T follicular helper cell (primary cell): ENCODE results near the gene OTOP2.
A peak's percentile ranks its signal among the peaks of the same experiment; 100 is the strongest.

Experiments used
- DNase-seq: peaks from one replicate; pipeline ENCODE4 v3.0.0-alpha.2; 2020; ENCODE audit warnings: low read depth

The OTOP2 gene

DNA sequence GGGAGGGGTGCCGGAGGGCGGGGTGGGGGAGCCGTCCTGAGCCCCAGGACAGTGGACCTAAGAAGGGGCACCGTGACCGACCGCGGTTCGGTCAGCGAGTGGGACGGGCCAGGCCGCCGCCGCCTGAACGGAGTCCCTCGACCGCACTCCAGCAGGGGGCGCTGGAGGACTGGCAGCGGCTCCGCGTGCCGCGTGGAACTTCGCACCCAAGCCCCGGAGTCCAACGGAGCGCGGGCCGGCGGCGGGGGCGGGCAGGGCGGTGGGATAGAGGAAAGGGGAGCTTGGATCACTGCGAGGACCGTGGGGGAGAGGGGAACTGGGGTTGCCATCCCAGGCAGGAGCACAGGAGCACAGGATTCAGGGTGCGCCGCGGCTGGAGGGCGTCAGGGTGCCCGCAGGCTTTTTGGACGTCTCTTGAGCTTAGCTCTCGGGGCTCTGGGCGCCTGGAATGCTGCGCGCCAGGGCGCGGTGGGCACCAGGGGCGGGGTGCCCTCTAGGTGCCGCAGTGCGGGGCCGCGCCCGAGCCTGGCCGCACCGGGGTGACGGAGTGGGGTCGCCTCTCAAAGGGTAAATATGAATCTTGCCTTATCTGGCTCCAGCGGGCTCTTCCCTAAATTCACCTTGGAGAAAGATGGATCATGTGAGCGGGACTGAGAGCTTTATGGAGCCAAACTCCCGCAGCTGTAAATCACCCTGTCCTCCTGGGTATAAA, 379 bp upstream of the OTOP2 start:
- peak; percentile 51 for DNase-seq

DNA sequence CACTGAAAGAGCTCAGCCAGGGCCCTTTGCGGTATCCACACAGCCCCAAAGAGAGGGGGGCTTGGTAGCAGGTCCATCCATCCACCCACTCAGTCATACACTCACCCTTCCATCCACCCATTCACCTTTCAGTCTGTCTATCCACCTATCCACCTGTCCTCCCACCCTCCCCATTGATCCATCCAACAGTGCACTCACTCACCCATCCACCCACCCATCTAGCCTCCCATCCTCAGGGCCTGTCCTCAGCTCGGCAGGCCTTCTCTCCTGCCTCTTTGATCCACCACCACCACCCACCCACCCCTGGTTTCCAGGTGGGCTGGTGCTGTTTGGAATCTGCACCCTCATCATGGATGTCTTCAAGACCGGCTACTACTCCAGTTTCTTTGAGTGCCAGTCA, 1.2 kb downstream of the OTOP2 start:
- DNase-seq: no peak

GRCh38 chr17:74928786-74929185, 4.7 kb downstream of the OTOP2 start:
- DNase-seq: no peak

- DNase-seq: no peak
Observed at GRCh38 chr17:74930535-74931036, 6.5 kb downstream of the OTOP2 start.

- no peak for DNase-seq
Observed at GRCh38 chr17:74935048-74935447, 11.0 kb downstream of the OTOP2 start.

DNA sequence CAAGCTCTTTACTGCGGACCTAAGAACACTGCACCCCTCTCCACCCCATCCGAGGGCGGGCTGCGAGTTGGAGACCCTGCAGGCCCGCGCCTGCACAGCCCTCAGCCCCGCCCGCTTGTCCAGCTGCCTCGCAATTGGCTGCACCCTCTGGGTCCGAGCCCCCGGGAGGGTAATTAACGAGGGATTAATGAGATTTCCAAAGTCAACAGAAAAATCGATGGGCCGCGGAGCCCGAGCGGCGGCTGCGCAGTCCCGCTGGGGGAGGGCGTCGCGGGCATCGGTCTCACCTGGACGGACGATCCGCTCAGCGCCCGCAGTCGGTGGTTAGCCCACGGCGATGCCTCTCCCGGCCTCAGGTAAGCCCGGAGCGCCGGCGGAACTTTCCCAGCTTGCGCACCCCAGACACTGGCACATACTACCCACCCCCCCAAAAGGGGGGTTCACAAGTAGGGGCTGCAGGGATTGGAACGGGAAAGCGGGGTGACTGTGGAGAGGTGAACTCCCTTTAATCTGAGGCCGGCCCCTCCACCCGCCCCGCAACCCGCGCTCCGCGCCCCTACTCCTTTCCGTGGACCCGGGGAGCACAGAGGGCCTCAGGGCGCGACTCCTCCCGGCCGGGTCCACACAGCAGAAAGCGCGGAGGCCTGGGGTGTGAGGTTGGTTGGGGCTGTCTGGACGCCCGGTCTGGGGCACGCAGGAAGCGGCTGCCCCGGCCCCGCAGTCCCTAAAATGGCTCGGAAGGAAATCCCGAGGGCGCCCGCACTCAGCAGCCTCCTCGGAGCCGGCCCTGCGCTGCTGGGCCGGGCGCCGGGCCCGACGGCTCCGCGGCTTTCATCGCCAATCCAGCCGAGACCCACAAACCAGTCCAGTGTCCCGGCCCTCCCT, 11.8 kb downstream of the OTOP2 start, which contains the start of gene OTOP3:
OTOP3 (plus strand) TSS at position 314 of the 885 bp plus-strand sequence; CDS start at position 338, 24 bp downstream.
- DNase-seq: no peak

- no peak for DNase-seq
Observed at GRCh38 chr17:74936470-74936799, 12.4 kb downstream of the OTOP2 start.

- DNase-seq: no peak
Observed at GRCh38 chr17:74937064-74938051, 13.3 kb downstream of the OTOP2 start.

DNA sequence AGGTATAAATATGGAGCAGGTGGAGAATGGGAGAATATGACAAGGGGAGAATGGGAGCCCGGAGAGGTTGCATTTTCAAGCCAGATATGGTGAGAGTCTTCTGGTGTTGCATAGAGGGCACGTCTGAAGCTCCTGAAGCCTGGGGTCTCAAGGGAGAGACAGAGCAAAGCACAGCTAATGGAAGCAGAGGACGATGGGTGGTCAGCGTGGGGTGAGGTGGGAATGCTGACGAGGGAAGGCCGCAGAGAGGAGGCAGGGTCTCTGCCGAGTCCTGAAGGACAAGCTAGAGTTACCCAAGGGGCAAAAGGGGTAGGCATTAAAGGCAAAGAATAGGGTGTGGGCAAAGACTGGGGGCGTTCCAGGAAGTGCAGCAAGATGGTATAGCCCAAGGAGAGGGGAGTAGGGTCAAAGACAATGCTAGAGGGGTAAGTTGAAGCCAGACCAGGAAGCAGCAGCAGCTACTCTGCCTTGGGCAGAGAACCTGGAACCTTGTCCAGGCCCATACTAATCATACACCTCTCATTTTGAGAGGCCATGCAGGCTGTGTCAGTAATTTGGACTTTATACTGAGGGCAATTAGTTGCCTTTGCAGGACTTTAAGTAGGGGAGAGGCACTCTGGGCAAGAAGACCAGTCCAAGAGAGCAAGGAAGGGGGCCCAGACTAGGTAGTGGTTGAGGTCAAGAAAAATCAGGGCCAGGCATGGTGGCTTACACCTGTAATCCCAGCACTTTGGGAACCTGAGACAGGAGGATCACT, 14.3 kb downstream of the OTOP2 start:
- DNase-seq: no peak

- no peak for DNase-seq
Observed at GRCh38 chr17:74939534-74939933, 15.5 kb downstream of the OTOP2 start.

DNA sequence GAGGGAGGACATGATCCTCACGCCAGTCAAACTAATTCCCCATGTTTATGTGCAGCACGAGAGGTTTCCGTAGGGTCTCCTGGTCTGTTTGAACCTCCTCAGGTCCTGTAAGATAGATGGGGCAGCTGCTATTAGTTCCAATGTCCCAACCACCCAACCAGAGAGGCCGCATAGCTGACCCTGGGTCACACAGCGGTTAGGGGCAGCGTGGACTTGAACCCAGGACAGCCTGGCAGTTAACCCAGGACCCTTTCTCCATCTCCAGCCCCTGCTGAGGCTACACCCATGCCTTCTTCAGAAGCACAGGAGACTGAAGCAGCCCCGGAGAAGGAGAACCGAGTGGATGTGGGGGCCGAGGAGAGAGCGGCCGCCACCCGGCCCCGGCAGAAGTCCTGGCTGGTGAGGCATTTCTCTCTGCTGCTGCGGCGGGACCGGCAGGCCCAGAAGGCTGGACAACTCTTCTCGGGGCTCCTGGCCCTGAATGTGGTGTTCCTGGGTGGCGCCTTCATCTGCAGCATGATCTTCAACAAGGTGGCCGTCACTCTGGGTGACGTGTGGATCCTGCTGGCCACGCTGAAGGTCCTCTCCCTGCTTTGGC, 17.2 kb downstream of the OTOP2 start:
- DNase-seq: no peak

GRCh38 chr17:74943808-74944522, 19.9 kb downstream of the OTOP2 start:
- no peak for DNase-seq

DNA sequence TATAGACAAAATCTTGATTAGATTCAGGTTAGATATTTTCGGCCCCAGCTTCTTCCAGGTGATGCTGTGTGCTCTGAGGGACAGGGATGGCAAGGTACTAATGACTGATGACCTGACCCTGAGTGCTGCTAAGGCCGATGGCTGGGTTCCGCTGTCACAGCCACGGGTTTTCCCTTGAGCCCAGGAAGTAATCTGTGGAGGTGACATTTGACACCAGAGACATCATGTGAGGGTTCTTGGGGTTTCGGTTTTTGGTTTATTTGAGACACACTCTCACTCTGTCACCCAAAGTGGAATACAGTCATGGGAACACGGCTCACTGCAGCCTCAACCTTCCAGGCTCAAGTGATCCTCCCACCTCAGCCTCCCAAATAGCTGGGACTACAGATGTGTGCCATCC, 21.5 kb downstream of the OTOP2 start:
- no peak for DNase-seq

DNA sequence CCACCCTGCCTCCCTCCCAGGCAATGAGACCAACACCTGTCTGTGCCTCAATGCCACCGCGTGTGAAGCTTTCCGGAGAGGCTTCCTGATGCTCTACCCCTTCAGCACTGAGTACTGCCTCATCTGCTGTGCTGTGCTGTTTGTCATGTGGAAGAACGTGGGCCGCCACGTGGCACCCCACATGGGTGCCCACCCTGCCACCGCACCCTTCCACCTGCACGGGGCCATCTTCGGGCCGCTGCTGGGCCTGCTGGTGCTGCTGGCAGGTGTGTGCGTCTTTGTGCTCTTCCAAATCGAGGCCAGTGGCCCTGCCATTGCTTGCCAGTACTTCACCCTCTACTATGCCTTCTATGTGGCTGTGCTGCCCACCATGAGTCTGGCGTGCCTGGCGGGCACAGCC, 22.6 kb downstream of the OTOP2 start:
- no peak for DNase-seq

DNA sequence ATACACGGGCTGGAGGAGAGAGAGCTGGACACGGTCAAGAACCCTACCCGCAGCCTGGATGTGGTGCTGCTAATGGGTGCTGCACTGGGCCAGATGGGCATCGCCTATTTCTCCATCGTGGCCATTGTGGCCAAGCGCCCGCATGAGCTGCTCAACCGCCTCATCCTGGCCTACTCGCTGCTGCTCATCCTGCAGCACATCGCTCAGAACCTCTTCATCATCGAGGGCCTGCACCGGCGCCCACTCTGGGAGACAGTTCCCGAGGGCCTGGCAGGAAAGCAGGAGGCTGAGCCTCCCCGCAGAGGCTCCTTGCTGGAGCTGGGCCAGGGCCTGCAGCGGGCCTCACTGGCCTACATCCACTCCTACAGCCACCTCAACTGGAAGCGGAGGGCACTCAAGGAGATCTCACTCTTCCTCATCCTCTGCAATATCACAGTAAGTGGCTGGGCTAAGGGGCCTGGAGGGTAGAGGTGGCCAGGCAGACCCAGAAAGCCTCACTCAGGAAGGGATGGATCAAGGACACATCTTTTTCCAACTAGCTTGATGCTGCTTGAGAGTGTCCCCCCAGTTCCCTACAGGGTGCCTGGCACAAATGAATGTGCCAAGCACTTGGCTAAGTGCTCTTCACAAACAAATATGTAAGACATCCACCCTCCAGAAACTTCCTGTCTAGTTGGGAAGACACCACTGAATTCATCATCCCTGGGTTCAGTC, 23.1 kb downstream of the OTOP2 start:
- no peak for DNase-seq

- no peak for DNase-seq
Observed at GRCh38 chr17:74949455-74950115, 25.5 kb downstream of the OTOP2 start.

DNA sequence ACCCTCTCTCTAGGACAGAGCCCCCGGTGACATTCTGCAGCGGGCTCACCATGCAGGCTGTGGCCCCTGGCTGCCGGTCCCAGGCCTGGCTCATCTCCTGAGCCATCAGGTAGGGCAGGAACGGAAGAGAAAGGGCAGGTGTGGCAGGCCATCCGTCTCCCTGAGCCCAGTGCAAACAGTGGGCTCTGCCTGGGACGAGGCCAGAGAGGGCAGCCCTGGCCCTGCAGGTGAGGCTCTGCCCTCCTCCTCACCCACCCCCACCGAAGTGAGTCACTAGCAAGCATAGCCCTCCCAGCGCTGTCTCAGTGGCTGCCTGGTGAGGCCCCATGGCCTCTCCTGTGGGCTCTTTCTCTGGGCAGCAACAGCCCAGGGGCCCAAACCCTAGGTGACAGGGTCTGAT, 26.1 kb downstream of the OTOP2 start:
- no peak for DNase-seq

DNA sequence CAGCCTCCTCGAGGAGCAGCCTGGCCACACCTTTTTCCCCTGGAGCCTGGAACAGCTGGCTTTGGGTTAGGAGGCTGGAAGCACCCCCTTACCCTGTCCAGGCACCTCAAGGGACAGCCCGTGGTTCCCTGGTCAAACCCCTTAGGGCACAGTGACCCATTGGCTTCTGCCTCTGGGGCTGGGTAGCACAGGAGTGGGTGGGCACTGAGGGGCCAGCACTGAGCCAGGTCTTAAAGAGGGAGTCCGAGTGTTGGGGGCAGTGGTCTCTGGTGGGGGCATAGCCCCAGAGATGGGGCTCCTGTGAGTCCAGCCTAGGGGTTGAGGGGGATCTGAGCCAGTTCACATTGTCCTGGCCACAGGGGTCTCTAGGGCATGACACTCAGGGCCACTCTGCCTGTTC, 27.0 kb downstream of the OTOP2 start:
- DNase-seq: no peak
